ENCODE measurements around the gene CELF5. TPM values are rescaled to one million over a fixed set of nuclear protein-coding genes. Genes with fewer than 3 reads are reported as not detected.
"Not testable (repeated sequence)": the region's sequence is repeated elsewhere in the genome, so short reads cannot be mapped to it uniquely, and the experiment has no call there.

Gene CELF5
- total RNA-seq, 1 experiment from 2014 or later = 0.48 TPM

DNA sequence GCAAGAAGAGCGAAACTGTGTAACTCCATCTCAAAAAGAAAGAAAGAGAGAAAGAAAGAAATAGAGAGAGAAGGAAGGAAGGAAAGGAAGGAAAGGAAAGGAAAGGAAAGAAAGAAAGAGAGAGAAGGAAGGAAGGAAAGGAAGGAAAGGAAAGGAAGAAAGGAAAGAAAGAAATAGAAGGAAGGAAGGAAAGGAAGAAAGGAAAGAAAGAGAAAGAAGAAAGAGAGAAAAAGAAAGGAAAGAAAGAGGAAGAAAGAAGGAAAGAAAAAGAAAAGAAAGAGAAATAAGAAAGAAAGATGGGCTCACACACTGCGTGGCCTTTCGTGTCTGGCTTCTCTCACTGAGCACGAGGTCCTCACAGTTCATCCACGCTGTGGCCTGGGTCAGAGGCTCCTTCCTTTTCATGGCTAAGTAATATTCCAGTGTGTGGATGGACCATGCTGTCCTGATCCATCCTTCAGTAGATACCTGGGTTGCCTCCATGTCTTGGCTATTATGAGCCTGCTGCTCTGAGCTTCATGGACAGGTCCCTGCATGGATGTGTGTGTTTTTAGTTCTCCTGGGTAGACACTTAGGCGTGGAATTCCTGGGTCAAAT lies 74.5 kb downstream of the CELF5 start:
- Histone ChIP-seq H3K79me2 (ENCODE audit: low read depth) (no peaks in the 10 kb centered on the region), H3K36me3 (ENCODE audit: low read depth) (no peaks in the 10 kb centered on the region), H3F3A (ENCODE audit: insufficient read depth, low read depth) (no peaks in the 10 kb centered on the region), H4K20me1 (ENCODE audit: insufficient read depth) (no peaks in the 10 kb centered on the region), H3K27ac (no peak overlapping the region), H3K4me3 (no peak overlapping the region), H3K9me2 (ENCODE audit: insufficient read depth) (no peaks in the 10 kb centered on the region), H3K4me2 (no peak overlapping the region), H2AFZ (no peak overlapping the region), H3K27me3 (ENCODE audit: insufficient read depth, low read depth) (peaks cover 11% of the 10 kb centered on the region), H3K9me3 (ENCODE audit: insufficient read depth, low read depth) (no peaks in the 10 kb centered on the region; the same call in 1 of the 2 replicates), H3K4me1 (replicated peaks; ENCODE audit: insufficient read depth) (no peaks in the 10 kb centered on the region)
- TF ChIP-seq, protein P1, sequence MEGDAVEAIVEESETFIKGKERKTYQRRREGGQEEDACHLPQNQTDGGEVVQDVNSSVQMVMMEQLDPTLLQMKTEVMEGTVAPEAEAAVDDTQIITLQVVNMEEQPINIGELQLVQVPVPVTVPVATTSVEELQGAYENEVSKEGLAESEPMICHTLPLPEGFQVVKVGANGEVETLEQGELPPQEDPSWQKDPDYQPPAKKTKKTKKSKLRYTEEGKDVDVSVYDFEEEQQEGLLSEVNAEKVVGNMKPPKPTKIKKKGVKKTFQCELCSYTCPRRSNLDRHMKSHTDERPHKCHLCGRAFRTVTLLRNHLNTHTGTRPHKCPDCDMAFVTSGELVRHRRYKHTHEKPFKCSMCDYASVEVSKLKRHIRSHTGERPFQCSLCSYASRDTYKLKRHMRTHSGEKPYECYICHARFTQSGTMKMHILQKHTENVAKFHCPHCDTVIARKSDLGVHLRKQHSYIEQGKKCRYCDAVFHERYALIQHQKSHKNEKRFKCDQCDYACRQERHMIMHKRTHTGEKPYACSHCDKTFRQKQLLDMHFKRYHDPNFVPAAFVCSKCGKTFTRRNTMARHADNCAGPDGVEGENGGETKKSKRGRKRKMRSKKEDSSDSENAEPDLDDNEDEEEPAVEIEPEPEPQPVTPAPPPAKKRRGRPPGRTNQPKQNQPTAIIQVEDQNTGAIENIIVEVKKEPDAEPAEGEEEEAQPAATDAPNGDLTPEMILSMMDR (conservative IDR thresholded peaks at IDR 0.05) = no peak
- TF ChIP-seq EZH2 (IDR thresholded peaks at IDR 0.05; ENCODE audit: low read depth) = no peak
- POLR2A ChIA-PET (ENCODE audit: unreplicated experiment) = no interaction called here
- BruUV-seq (replicated peaks) = no TSS peak
- CTCF ChIA-PET = no interaction called here
- intact Hi-C loops (cut with micrococcal nuclease; ENCODE audit: unreplicated experiment) = no loop called here
- DNase-seq = no peak

- H3K36me3 ChIP-seq (ENCODE audit: low read depth); H3K27me3 ChIP-seq (ENCODE audit: insufficient read depth, low read depth); H4K20me1 ChIP-seq (ENCODE audit: insufficient read depth); H3K4me3 ChIP-seq; BruUV-seq (replicated peaks); H3F3A ChIP-seq (ENCODE audit: insufficient read depth, low read depth); POLR2A ChIA-PET (ENCODE audit: unreplicated experiment); H3K9me2 ChIP-seq (ENCODE audit: insufficient read depth); H3K4me1 ChIP-seq (replicated peaks; ENCODE audit: insufficient read depth); H2AFZ ChIP-seq; DNase-seq; H3K4me2 ChIP-seq; H3K9me3 ChIP-seq (ENCODE audit: insufficient read depth, low read depth); H3K27ac ChIP-seq; H3K79me2 ChIP-seq (ENCODE audit: low read depth): not testable (repeated sequence)
- CTCF ChIA-PET = interaction anchor here (0.6 to 1.0 kb wide), 3 partner anchors 9 to 232 kb away, joined by 3 to 20 read pairs (median 13); no protein-coding TSS in a partner anchor
- intact Hi-C loops (cut with micrococcal nuclease; ENCODE audit: unreplicated experiment) = loop anchor here (10.0 kb wide), 1 partner anchor 226 kb away; no protein-coding TSS in a partner anchor
Measured at GRCh38 chr19:3300566-3300965, 76.1 kb downstream of the CELF5 start.

- ChIA-PET CTCF (no interaction called here), POLR2A (ENCODE audit: unreplicated experiment) (no interaction called here)
- Histone ChIP-seq H3K4me1 (replicated peaks; ENCODE audit: insufficient read depth) (no peaks in the 10 kb centered on the region), H2AFZ (no peak overlapping the region), H3K4me3 (no peak overlapping the region), H3K9me2 (ENCODE audit: insufficient read depth) (no peaks in the 10 kb centered on the region), H3K4me2 (no peak overlapping the region), H4K20me1 (ENCODE audit: insufficient read depth) (no peaks in the 10 kb centered on the region), H3K27me3 (ENCODE audit: insufficient read depth, low read depth) (no peaks in the 10 kb centered on the region), H3K27ac (no peak overlapping the region), H3K79me2 (ENCODE audit: low read depth) (no peaks in the 10 kb centered on the region), H3F3A (ENCODE audit: insufficient read depth, low read depth) (no peaks in the 10 kb centered on the region), H3K9me3 (ENCODE audit: insufficient read depth, low read depth) (no peaks in the 10 kb centered on the region; the same call in 1 of the 2 replicates), H3K36me3 (ENCODE audit: low read depth) (no peaks in the 10 kb centered on the region)
- intact Hi-C loops (cut with micrococcal nuclease; ENCODE audit: unreplicated experiment) = loop anchor here (10.0 kb wide), 1 partner anchor 228 kb away; no protein-coding TSS in a partner anchor
- no TSS peak for BruUV-seq (replicated peaks)
- DNase-seq = no peak
- TF ChIP-seq, protein P1 (conservative IDR thresholded peaks at IDR 0.05) = no peak
- TF ChIP-seq EZH2 (IDR thresholded peaks at IDR 0.05; ENCODE audit: low read depth) = no peak
Measured at GRCh38 chr19:3302755-3303154, 78.3 kb downstream of the CELF5 start.

All from PC-9 (cell line).